Measurements from ENCODE around the gene PIP5KL1.

PIP5KL1 gene

DNA sequence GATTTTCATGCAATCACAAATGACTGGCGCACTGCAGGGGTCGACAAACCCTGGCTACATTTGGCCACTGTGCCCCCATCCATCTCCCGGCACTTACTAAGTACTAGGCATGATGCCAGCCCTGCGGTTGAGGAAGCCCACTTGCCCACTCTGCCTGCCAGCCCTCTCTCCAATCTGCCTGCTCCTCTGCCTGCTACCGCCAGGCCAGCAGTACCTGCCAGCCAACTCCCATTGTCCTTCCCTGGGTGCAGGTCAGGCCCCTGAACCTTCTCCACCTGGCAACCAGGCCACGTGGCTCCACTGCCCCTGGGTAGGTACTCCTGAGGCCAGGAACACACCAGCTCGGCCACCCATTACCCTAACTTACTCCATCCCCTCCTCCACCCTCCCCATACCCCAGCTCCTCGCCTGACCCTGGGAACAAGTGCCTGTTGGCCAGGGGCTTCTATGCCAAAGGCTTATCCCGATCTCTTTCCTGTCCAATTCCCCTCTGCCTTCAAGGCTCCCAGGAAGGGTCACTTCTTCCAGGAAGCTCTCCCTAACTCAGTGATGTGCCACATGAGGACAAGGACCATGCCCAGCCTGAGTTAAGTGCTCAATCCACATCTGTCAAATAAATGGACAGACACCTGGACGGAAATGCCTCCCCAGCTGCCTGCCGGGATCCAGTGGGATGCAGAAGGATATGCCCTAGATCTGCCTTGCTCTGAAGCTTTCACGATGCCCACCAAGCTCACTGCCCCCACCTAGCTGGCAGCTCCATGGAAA lies 43.6 kb upstream of the PIP5KL1 start:
- H3K4me1 ChIP-seq (ENCODE audit: control insufficient read depth, insufficient read depth, low read length) = peaks cover 21% of the 10 kb centered on the region
- H3K27me3 ChIP-seq (ENCODE audit: control insufficient read depth, insufficient read depth, low read length) = no peaks in the 10 kb centered on the region
- peaks cover 3% of the 10 kb centered on the region for H3K36me3 ChIP-seq (ENCODE audit: control insufficient read depth, insufficient read depth, low read length)
- H3K9me3 ChIP-seq (ENCODE audit: control insufficient read depth, insufficient read depth, low read length) = no peaks in the 10 kb centered on the region
- H3K4me3 ChIP-seq (ENCODE audit: low read depth, low read length) = no peak overlapping the region
- H3K9ac ChIP-seq (ENCODE audit: low read depth, low read length) = peak overlapping the region; percentile 16

- H3K36me3 ChIP-seq (ENCODE audit: control insufficient read depth, insufficient read depth, low read length) = peaks cover 3% of the 10 kb centered on the region
- no peak overlapping the region for H3K4me3 ChIP-seq (ENCODE audit: low read depth, low read length)
- H3K9me3 ChIP-seq (ENCODE audit: control insufficient read depth, insufficient read depth, low read length) = no peaks in the 10 kb centered on the region
- peaks cover 21% of the 10 kb centered on the region for H3K4me1 ChIP-seq (ENCODE audit: control insufficient read depth, insufficient read depth, low read length)
- no peaks in the 10 kb centered on the region for H3K27me3 ChIP-seq (ENCODE audit: control insufficient read depth, insufficient read depth, low read length)
- H3K9ac ChIP-seq (ENCODE audit: low read depth, low read length) = peak overlapping the region; percentile 73
These were observed 42.8 kb upstream of the PIP5KL1 start for GRCh38 chr9:127973169-127974000.

DNA sequence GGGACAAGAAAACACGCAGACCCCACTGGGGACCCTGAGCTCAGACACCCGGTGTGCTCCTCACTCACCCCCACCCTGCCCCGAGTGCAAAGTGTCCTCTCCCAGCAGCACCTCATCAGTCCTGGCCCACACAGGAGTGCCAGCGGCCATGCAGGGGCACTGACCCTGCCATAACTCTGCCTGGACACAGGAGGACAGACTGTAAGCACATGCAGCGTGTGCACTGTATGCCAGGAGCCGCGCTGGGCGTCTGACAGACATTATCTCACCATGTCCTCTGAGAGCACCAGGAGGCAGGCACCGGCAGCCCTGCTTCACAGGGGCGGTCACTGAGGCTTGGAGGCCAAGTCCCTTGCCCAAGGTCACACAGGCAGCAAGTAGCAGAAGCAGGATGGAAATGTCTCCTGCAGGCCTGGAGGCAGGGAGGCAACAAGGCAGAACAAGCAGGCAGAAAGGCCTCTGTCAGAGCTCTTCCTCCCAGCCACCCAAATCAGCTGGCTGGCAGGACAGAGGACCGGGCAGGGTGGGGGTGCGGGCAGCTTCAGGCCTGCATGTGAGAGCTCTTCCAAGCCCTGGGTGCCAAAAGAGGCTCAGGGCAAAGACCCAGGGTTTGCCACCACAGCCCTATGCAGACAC lies 41.8 kb upstream of the PIP5KL1 start:
- H3K27me3 ChIP-seq (ENCODE audit: control insufficient read depth, insufficient read depth, low read length) = no peaks in the 10 kb centered on the region
- H3K4me1 ChIP-seq (ENCODE audit: control insufficient read depth, insufficient read depth, low read length) = peaks cover 15% of the 10 kb centered on the region
- no peaks in the 10 kb centered on the region for H3K9me3 ChIP-seq (ENCODE audit: control insufficient read depth, insufficient read depth, low read length)
- no peak overlapping the region for H3K4me3 ChIP-seq (ENCODE audit: low read depth, low read length)
- H3K9ac ChIP-seq (ENCODE audit: low read depth, low read length) = peak overlapping the region; percentile 73
- H3K36me3 ChIP-seq (ENCODE audit: control insufficient read depth, insufficient read depth, low read length) = peaks cover 3% of the 10 kb centered on the region

DNA sequence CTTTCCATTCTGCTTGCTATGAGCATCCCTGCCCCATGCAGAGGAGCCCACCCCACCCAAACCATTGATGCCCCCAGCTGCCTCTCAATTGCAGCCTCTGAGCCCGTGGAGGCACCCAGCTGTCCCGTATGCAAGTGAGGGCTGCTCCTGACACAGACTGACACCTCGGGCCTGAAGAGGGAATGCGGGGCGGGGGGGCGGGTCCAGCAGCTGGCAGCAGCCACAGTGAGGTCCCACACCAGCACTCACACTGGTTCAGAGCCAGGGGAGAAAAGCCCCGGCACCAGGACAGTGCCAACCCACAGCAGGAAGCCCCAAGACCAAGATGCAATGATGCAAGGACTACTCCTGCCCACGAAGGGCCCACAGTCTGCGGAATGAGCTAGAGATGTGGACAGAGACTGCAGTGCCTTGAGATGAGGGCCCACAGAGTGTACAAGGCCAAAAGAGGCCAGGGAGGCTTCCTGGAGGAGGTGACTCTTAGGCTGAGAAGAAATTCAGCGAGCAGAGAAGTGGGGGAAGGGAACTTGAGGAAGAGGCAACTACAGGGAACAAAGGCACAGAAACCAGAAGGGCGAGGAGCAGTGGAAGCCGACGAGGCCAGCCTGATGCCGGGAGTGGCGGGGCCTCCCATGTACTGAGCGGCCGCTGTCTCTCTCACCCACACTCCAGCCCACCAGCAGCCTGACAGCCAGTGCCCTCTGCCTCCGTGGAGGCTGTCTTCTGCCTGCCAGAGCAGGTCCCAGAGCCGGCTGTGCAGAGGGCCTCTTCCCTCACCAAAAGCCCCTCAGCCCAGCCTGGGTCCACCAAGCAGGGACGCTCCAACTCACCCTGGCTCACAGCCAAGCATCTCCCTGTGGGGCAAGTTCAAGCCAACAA lies 41.0 kb upstream of the PIP5KL1 start:
- H3K9ac ChIP-seq (ENCODE audit: low read depth, low read length) = peak overlapping the region; percentile 73
- H3K4me1 ChIP-seq (ENCODE audit: control insufficient read depth, insufficient read depth, low read length) = peaks cover 11% of the 10 kb centered on the region
- no peaks in the 10 kb centered on the region for H3K9me3 ChIP-seq (ENCODE audit: control insufficient read depth, insufficient read depth, low read length)
- H3K36me3 ChIP-seq (ENCODE audit: control insufficient read depth, insufficient read depth, low read length) = peaks cover 3% of the 10 kb centered on the region
- H3K4me3 ChIP-seq (ENCODE audit: low read depth, low read length) = no peak overlapping the region
- H3K27me3 ChIP-seq (ENCODE audit: control insufficient read depth, insufficient read depth, low read length) = no peaks in the 10 kb centered on the region

DNA sequence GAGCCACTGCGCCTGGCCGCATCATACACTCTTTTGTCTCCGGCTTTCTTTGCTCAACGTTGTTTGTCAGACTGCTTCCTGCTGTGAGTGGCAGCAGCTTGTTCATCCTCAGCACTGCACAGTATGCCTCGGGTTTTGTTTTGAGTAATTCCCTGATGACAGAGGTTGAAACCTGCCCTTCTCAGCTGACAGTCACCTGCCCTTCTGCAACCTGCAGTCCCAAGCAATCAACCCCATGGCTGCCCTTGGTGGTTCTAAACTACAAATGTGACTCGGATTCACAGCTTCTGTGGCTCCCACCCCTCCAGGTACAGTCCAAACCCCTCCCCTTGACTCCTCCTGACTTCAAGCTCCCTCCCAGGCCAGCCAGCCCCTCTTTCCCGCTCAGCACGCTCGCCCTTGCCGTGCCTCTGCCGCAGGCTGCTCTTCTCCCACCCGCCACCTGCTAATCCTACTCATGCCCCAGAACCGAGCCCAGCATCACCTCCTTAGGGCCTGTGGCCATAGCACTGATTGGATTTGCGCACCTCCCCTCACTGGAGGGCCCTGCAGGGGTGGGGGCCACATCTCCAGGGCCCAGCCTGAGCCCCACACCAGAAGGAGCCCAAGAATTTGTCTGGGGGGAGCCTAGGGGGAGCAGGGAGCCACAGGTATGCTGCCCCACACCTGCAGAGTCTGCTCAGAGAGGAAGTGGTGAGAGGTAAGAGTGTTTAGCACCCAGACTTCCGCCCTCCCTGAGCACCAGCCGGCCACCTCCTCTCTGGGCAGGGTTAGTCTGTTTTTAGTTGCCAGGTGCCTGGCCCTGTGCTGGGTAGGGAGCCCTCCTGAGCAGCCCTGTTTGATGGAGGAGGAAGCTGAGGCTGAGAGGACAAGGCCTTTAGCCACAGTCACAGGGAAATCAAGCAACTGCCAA lies 40.1 kb upstream of the PIP5KL1 start:
- Histone ChIP-seq H3K9me3 (ENCODE audit: control insufficient read depth, insufficient read depth, low read length) (no peaks in the 10 kb centered on the region), H3K4me1 (ENCODE audit: control insufficient read depth, insufficient read depth, low read length) (peaks cover 11% of the 10 kb centered on the region), H3K27me3 (ENCODE audit: control insufficient read depth, insufficient read depth, low read length) (no peaks in the 10 kb centered on the region), H3K9ac (ENCODE audit: low read depth, low read length) (peak overlapping the region; percentile 54), H3K36me3 (ENCODE audit: control insufficient read depth, insufficient read depth, low read length) (peaks cover 3% of the 10 kb centered on the region), H3K4me3 (ENCODE audit: low read depth, low read length) (no peak overlapping the region)

- Histone ChIP-seq H3K9ac (ENCODE audit: low read depth, low read length) (no peak overlapping the region), H3K27me3 (ENCODE audit: control insufficient read depth, insufficient read depth, low read length) (no peaks in the 10 kb centered on the region), H3K4me3 (ENCODE audit: low read depth, low read length) (no peak overlapping the region), H3K36me3 (ENCODE audit: control insufficient read depth, insufficient read depth, low read length) (peaks cover 6% of the 10 kb centered on the region), H3K4me1 (ENCODE audit: control insufficient read depth, insufficient read depth, low read length) (peaks cover 9% of the 10 kb centered on the region), H3K9me3 (ENCODE audit: control insufficient read depth, insufficient read depth, low read length) (no peaks in the 10 kb centered on the region)
These were observed 38.3 kb upstream of the PIP5KL1 start for GRCh38 chr9:127968700-127969383.

DNA sequence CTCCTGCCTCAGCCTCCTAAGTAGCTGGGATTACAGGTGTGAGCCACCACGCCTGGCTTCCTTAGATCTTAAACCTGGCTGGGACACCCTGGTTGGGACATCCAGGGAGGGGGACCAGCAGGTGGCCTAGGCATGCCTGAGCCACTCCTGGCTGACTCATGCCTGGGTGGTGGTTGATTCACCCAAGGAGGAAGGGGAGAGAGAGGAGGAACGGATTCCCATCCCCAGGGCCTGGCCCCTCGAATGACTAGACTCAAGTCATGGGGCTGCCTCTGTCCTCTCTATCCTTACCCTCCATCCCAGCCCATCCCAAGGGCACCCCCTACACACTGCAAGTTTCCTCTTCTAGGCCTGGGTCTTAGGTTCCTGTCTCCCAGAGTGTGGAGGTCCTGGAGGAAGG lies 37.5 kb upstream of the PIP5KL1 start:
- Histone ChIP-seq H3K36me3 (ENCODE audit: control insufficient read depth, insufficient read depth, low read length) (peaks cover 7% of the 10 kb centered on the region), H3K4me3 (ENCODE audit: low read depth, low read length) (no peak overlapping the region), H3K9ac (ENCODE audit: low read depth, low read length) (no peak overlapping the region), H3K9me3 (ENCODE audit: control insufficient read depth, insufficient read depth, low read length) (no peaks in the 10 kb centered on the region), H3K4me1 (ENCODE audit: control insufficient read depth, insufficient read depth, low read length) (peaks cover 9% of the 10 kb centered on the region), H3K27me3 (ENCODE audit: control insufficient read depth, insufficient read depth, low read length) (no peaks in the 10 kb centered on the region)

- no peaks in the 10 kb centered on the region for H3K27me3 ChIP-seq (ENCODE audit: control insufficient read depth, insufficient read depth, low read length)
- no peaks in the 10 kb centered on the region for H3K9me3 ChIP-seq (ENCODE audit: control insufficient read depth, insufficient read depth, low read length)
- H3K4me3 ChIP-seq (ENCODE audit: low read depth, low read length) = no peak overlapping the region
- no peak overlapping the region for H3K9ac ChIP-seq (ENCODE audit: low read depth, low read length)
- peaks cover 9% of the 10 kb centered on the region for H3K36me3 ChIP-seq (ENCODE audit: control insufficient read depth, insufficient read depth, low read length)
- H3K4me1 ChIP-seq (ENCODE audit: control insufficient read depth, insufficient read depth, low read length) = peaks cover 8% of the 10 kb centered on the region
These were observed 36.7 kb upstream of the PIP5KL1 start for GRCh38 chr9:127967151-127967809.

DNA sequence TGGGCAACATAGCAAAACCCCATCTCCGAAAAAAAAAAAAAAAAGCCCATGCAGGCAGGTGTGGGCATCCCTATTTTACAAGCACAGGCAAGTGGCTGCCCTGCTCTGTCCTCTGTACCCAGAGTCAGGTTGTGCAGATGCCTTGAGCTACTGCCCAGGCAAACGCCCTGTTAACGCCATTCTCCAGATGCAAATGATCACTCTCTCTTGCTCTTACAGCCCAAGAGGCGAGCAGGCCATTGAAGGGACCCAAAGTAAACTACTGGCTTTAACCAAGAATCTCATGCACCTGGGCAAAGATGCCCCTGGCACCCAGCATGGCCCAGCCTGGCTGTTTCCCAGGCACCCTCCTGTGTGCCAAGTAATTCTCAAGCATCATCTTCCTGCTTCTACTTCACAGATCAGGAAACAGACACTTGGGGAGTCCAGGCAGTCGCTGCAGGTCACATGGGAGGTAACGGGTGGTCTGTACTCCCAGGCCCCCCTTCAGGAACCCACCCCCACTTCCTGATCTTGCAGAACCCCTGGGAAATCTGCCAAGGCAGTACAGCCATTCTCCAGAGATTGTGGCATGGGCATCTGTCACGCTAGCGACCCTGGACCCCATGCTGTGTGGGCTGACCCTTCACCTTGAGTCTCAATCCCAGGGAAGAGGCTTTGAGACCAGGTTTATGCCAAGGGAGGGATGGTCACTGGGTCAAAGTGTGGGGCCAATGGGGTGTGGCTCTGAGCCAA lies 36.0 kb upstream of the PIP5KL1 start:
- H3K9me3 ChIP-seq (ENCODE audit: control insufficient read depth, insufficient read depth, low read length) = no peaks in the 10 kb centered on the region
- no peak overlapping the region for H3K9ac ChIP-seq (ENCODE audit: low read depth, low read length)
- H3K27me3 ChIP-seq (ENCODE audit: control insufficient read depth, insufficient read depth, low read length) = no peaks in the 10 kb centered on the region
- no peak overlapping the region for H3K4me3 ChIP-seq (ENCODE audit: low read depth, low read length)
- peaks cover 1% of the 10 kb centered on the region for H3K4me1 ChIP-seq (ENCODE audit: control insufficient read depth, insufficient read depth, low read length)
- H3K36me3 ChIP-seq (ENCODE audit: control insufficient read depth, insufficient read depth, low read length) = peaks cover 7% of the 10 kb centered on the region

Data from iPS-15b (cell line).